Natural killer cell treated with Interleukin-12 subunit alpha and Interleukin-12 subunit beta and Interleukin-15 and Interleukin-18, amount 100 ng/mL, for 72 hours (primary cell): ENCODE results near the gene PLEKHA6. TPM values are rescaled to one million over a fixed set of nuclear protein-coding genes. Genes with fewer than 3 reads are reported as not detected.
"Not testable (repeated sequence)": the region's sequence is repeated elsewhere in the genome, so short reads cannot be mapped to it uniquely, and the experiment has no call there.

ENCODE experiments used
- ATAC-seq, 2 donors: fragments of 150-1000 bp; cut with Tn5 transposase in 1 of 2; sonication (Bioruptor Pico), chemical (Tn5 transposase) in 1 of 2; 2 replicates each; pipeline ENCODE4 v1.10.0; 2021
- DNase-seq: peaks from one replicate; pipeline ENCODE4 v3.0.0; 2022; ENCODE audit warnings: low spot score
- H3K27ac Mint-ChIP-seq, 2 donors: 1 replicate in 1 of 2; 2 replicates in 1 of 2; pipeline ENCODE4 v1.8.0; 2022; ENCODE audit warnings: mixed read lengths in 2 of 2, mild to moderate bottlenecking in 1 of 2, moderate library complexity in 1 of 2
- H3K27me3 Mint-ChIP-seq, 2 donors: 1 replicate in 1 of 2; 2 replicates in 1 of 2; pipeline ENCODE4 v1.8.0; 2022; ENCODE audit warnings: mixed read lengths in 2 of 2
- H3K36me3 Mint-ChIP-seq: one replicate; pipeline ENCODE4 v1.8.0; 2022; ENCODE audit warnings: mixed read lengths
- H3K4me1 Mint-ChIP-seq, 2 donors: 1 replicate in 1 of 2; 2 replicates in 1 of 2; pipeline ENCODE4 v1.8.0; 2022; ENCODE audit warnings: low read depth in 2 of 2, mixed read lengths in 2 of 2, mild to moderate bottlenecking in 1 of 2
- H3K4me3 Mint-ChIP-seq: one replicate; pipeline ENCODE4 v1.8.0; 2022; ENCODE audit warnings: mixed read lengths
- H3K9me3 Mint-ChIP-seq: 2 replicates; pipeline ENCODE4 v1.8.0; 2022; ENCODE audit warnings: mixed read lengths
- total RNA-seq, 2 donors: library from RNA; stranded (reverse); gene quantifications; one replicate each; pipeline ENCODE4 v1.2.3, GENCODE V29; 2022

PLEKHA6 gene
- total RNA-seq, 2 donors from 2014 or later: 0.17 to 0.89 TPM

GRCh38 chr1:204241050-204241449 lies 118.7 kb downstream of the PLEKHA6 start:
- no peaks in the 10 kb centered on the region for H3K4me1 Mint-ChIP-seq
- no peaks in the 10 kb centered on the region for H3K9me3 Mint-ChIP-seq
- H3K27ac Mint-ChIP-seq: no peak overlapping the region

GRCh38 chr1:204240233-204240632 lies 119.5 kb downstream of the PLEKHA6 start:
- Mint-ChIP-seq H3K36me3 (no peaks in the 10 kb centered on the region), H3K27me3 (peaks cover 6 to 11% of the 10 kb centered on the region in 2 donors), H3K4me3 (no peak overlapping the region), H3K27ac (no peak overlapping the region), H3K4me1 (no peaks in the 10 kb centered on the region), H3K9me3 (no peaks in the 10 kb centered on the region)
- ATAC-seq (no peak), DNase-seq (no peak)

More at GRCh38 chr1:204241050-204241449, 118.7 kb downstream of the PLEKHA6 start:
- H3K27me3 Mint-ChIP-seq: peaks cover 3 to 8% of the 10 kb centered on the region in 2 donors
- no peak for DNase-seq
- H3K4me3 Mint-ChIP-seq: no peak overlapping the region
- H3K36me3 Mint-ChIP-seq: no peaks in the 10 kb centered on the region
- ATAC-seq: no peak

- H3K9me3 Mint-ChIP-seq, H3K4me3 Mint-ChIP-seq, H3K36me3 Mint-ChIP-seq, DNase-seq, H3K27ac Mint-ChIP-seq, ATAC-seq, H3K4me1 Mint-ChIP-seq: not testable (repeated sequence)
- H3K27me3 Mint-ChIP-seq: peaks cover 6 to 11% of the 10 kb centered on the region in 2 donors
Measured at GRCh38 chr1:204239401-204239800, 120.3 kb downstream of the PLEKHA6 start.

- not testable (repeated sequence) for H3K36me3 Mint-ChIP-seq, H3K9me3 Mint-ChIP-seq, H3K27ac Mint-ChIP-seq
Measured at GRCh38 chr1:204238520-204238919, 121.2 kb downstream of the PLEKHA6 start.

GRCh38 chr1:204237515-204237914 lies 122.2 kb downstream of the PLEKHA6 start:
- not testable (repeated sequence) for ATAC-seq, H3K4me3 Mint-ChIP-seq, H3K4me1 Mint-ChIP-seq, DNase-seq, H3K36me3 Mint-ChIP-seq, H3K9me3 Mint-ChIP-seq, H3K27ac Mint-ChIP-seq
- peaks cover 6 to 11% of the 10 kb centered on the region in 2 donors for H3K27me3 Mint-ChIP-seq

More at GRCh38 chr1:204238520-204238919, 121.2 kb downstream of the PLEKHA6 start:
- peaks cover 6 to 11% of the 10 kb centered on the region in 2 donors for H3K27me3 Mint-ChIP-seq
- H3K4me1 Mint-ChIP-seq, ATAC-seq, DNase-seq, H3K4me3 Mint-ChIP-seq: not testable (repeated sequence)

- Mint-ChIP-seq H3K9me3 (no peaks in the 10 kb centered on the region), H3K36me3 (no peaks in the 10 kb centered on the region), H3K27ac (no peak overlapping the region), H3K4me3 (no peak overlapping the region), H3K4me1 (no peaks in the 10 kb centered on the region), H3K27me3 (peaks cover 6% of the 10 kb centered on the region in 2 donors)
- no peak for DNase-seq
- no peak for ATAC-seq
Measured at GRCh38 chr1:204232526-204232925, 127.2 kb downstream of the PLEKHA6 start.

GRCh38 chr1:204230211-204230610 lies 129.5 kb downstream of the PLEKHA6 start:
- H3K4me3 Mint-ChIP-seq: no peak overlapping the region
- H3K27me3 Mint-ChIP-seq: no peaks in the 10 kb centered on the region
- H3K36me3 Mint-ChIP-seq: no peaks in the 10 kb centered on the region
- DNase-seq: no peak
- H3K27ac Mint-ChIP-seq: no peak overlapping the region
- H3K4me1 Mint-ChIP-seq: no peaks in the 10 kb centered on the region
- ATAC-seq: no peak
- no peaks in the 10 kb centered on the region for H3K9me3 Mint-ChIP-seq

GRCh38 chr1:204228896-204229295 lies 130.8 kb downstream of the PLEKHA6 start:
- Mint-ChIP-seq H3K9me3 (no peaks in the 10 kb centered on the region), H3K27me3 (no peaks in the 10 kb centered on the region)
- ATAC-seq: no peak

GRCh38 chr1:204227996-204228785 lies 131.5 kb downstream of the PLEKHA6 start:
- DNase-seq (no peak), ATAC-seq (peak in 1 of 2 donors; percentile 11)
- H3K36me3 Mint-ChIP-seq: no peaks in the 10 kb centered on the region
- no peak overlapping the region for H3K4me3 Mint-ChIP-seq
- H3K27me3 Mint-ChIP-seq: no peaks in the 10 kb centered on the region
- no peaks in the 10 kb centered on the region for H3K4me1 Mint-ChIP-seq
- no peak overlapping the region for H3K27ac Mint-ChIP-seq
- no peaks in the 10 kb centered on the region for H3K9me3 Mint-ChIP-seq

More at GRCh38 chr1:204228896-204229295, 130.8 kb downstream of the PLEKHA6 start:
- H3K36me3 Mint-ChIP-seq: no peaks in the 10 kb centered on the region
- H3K27ac Mint-ChIP-seq: no peak overlapping the region
- DNase-seq: no peak
- H3K4me3 Mint-ChIP-seq: no peak overlapping the region
- no peaks in the 10 kb centered on the region for H3K4me1 Mint-ChIP-seq

GRCh38 chr1:204227351-204227750 lies 132.4 kb downstream of the PLEKHA6 start:
- ATAC-seq (no peak), DNase-seq (no peak)
- Mint-ChIP-seq H3K27ac (no peak overlapping the region), H3K36me3 (no peaks in the 10 kb centered on the region), H3K4me1 (no peaks in the 10 kb centered on the region), H3K27me3 (no peaks in the 10 kb centered on the region), H3K4me3 (no peak overlapping the region), H3K9me3 (no peaks in the 10 kb centered on the region)

- ATAC-seq (peak in 1 of 2 donors; percentile 43), DNase-seq (no peak)
- Mint-ChIP-seq H3K27me3 (no peaks in the 10 kb centered on the region), H3K36me3 (no peaks in the 10 kb centered on the region), H3K4me3 (no peak overlapping the region), H3K9me3 (no peaks in the 10 kb centered on the region), H3K4me1 (no peaks in the 10 kb centered on the region), H3K27ac (no peak overlapping the region)
Measured at GRCh38 chr1:204225841-204226735, 133.6 kb downstream of the PLEKHA6 start.

GRCh38 chr1:204224655-204225054 lies 135.1 kb downstream of the PLEKHA6 start:
- no peaks in the 10 kb centered on the region for H3K27me3 Mint-ChIP-seq
- H3K4me3 Mint-ChIP-seq: no peak overlapping the region
- no peaks in the 10 kb centered on the region for H3K36me3 Mint-ChIP-seq
- H3K4me1 Mint-ChIP-seq: no peaks in the 10 kb centered on the region
- DNase-seq: no peak
- no peak overlapping the region for H3K27ac Mint-ChIP-seq
- no peak for ATAC-seq
- H3K9me3 Mint-ChIP-seq: no peaks in the 10 kb centered on the region

- Mint-ChIP-seq H3K9me3 (no peaks in the 10 kb centered on the region), H3K4me3 (no peak overlapping the region), H3K4me1 (peaks cover 0 to 4% of the 10 kb centered on the region in 2 donors), H3K36me3 (no peaks in the 10 kb centered on the region), H3K27ac (no peak overlapping the region), H3K27me3 (no peaks in the 10 kb centered on the region)
- DNase-seq (no peak), ATAC-seq (no peak)
Measured at GRCh38 chr1:204223129-204223860, 136.4 kb downstream of the PLEKHA6 start.
